ENCODE measurements around the gene RAP1GAP. TPM values are rescaled to one million over a fixed set of nuclear protein-coding genes. Genes with fewer than 3 reads are reported as not detected.
A peak's percentile ranks its signal among the peaks of the same experiment; 100 is the strongest.

The RAP1GAP gene
- total and polyA plus RNA-seq, 9 of the 15 experiments (the other 6 are each of a cell fraction or from before 2014, with no cell fraction given): 0.29 to 30.2 (median 19.2) TPM

DNA sequence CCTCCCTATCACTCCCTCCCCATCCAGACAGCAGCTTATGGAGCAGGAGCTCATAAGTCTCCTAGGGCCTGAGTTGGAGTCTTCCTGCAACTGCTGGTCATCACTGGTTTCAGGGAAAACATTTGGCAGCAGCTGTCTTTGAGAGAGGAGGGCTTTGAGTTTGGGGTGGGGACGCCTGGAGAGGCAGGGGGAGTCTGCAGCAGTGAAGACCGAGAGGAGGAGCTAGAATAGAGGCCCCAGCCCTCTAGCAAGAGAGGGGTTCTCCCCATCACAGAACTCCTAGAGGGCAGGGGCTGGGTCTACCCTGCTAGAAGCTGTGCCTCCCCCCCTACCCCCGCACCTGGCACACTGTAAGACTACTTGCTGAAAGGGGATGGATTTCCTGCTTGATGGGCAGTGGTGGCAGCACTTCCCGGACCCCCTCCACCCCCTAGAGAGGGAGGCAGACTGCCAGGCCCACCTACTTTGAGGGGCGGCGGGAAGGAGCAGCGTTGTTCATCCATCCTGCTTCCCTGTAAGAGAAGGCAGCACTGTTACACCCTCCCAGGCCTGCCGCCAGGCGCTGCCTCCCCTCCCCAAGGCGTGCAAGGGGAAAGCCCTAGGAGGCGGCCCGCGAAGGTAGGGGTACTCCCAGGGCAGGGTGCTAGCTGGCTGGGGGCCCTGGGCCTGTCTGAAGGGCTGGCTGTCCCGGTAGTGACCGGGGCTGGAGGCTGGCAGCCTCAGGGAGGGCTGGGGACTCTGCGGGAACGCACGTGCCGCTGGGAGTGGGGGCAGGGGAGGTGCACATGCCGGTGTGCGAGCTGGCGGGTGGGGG, 50.4 kb downstream of the RAP1GAP start (continued):
- TF ChIP-seq GTF2A2 (tag; IDR thresholded peaks at IDR 0.05) (no peak), KLF16 (IDR thresholded peaks at IDR 0.05) (no peak), CC2D1A (IDR thresholded peaks at IDR 0.05) (no peak), IRF2 (CRISPR knock-in tag; IDR thresholded peaks at IDR 0.05) (no peak), MAFK (IDR thresholded peaks at IDR 0.05; ENCODE audit: low read length) (no peak), ARNT (IDR thresholded peaks at IDR 0.05) (no peak), TEAD4 (IDR thresholded peaks at IDR 0.05; ENCODE audit: low read length) (peak; percentile 36; the same call in 1 of the 2 replicates), TEAD4 (CRISPR knock-in tag; IDR thresholded peaks at IDR 0.05; ENCODE audit: borderline replicate concordance) (no peak), CREM (IDR thresholded peaks at IDR 0.05; ENCODE audit: low read depth) (peak; percentile 50; the same call in 1 of the 2 replicates), ZNF766 (CRISPR knock-in tag; conservative IDR thresholded peaks at IDR 0.05) (no peak), CREB1 (IDR thresholded peaks at IDR 0.05) (0 out of 2 replicates have a peak, but pooled peaks have one; percentile 39), CREB1 (CRISPR knock-in tag; IDR thresholded peaks at IDR 0.05) (no peak), ESRRA (IDR thresholded peaks at IDR 0.05; ENCODE audit: borderline replicate concordance, low read depth) (no peak), LEF1 (IDR thresholded peaks at IDR 0.05) (peak; percentile 93), ZNF282 (CRISPR knock-in tag; IDR thresholded peaks at IDR 0.05) (no peak), ZNF274 (IDR thresholded peaks at IDR 0.05; ENCODE audit: borderline replicate concordance, low read depth, low read length) (no peak), BCOR (IDR thresholded peaks at IDR 0.05) (peak; percentile 80), CEBPB (tag; IDR thresholded peaks at IDR 0.05) (no peak), TOE1 (IDR thresholded peaks at IDR 0.05; ENCODE audit: borderline replicate concordance) (no peak; the same call in 1 of the 2 replicates), TOE1 (CRISPR knock-in tag; IDR thresholded peaks at IDR 0.05; ENCODE audit: borderline replicate concordance, low read depth) (no peak)
- TF ChIP-seq, protein P1, sequence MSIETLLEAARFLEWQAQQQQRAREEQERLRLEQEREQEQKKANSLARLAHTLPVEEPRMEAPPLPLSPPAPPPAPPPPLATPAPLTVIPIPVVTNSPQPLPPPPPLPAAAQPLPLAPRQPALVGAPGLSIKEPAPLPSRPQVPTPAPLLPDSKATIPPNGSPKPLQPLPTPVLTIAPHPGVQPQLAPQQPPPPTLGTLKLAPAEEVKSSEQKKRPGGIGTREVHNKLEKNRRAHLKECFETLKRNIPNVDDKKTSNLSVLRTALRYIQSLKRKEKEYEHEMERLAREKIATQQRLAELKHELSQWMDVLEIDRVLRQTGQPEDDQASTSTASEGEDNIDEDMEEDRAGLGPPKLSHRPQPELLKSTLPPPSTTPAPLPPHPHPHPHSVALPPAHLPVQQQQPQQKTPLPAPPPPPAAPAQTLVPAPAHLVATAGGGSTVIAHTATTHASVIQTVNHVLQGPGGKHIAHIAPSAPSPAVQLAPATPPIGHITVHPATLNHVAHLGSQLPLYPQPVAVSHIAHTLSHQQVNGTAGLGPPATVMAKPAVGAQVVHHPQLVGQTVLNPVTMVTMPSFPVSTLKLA (conservative IDR thresholded peaks at IDR 0.05): peak; percentile 92 to 94
- TF ChIP-seq, protein P2, sequence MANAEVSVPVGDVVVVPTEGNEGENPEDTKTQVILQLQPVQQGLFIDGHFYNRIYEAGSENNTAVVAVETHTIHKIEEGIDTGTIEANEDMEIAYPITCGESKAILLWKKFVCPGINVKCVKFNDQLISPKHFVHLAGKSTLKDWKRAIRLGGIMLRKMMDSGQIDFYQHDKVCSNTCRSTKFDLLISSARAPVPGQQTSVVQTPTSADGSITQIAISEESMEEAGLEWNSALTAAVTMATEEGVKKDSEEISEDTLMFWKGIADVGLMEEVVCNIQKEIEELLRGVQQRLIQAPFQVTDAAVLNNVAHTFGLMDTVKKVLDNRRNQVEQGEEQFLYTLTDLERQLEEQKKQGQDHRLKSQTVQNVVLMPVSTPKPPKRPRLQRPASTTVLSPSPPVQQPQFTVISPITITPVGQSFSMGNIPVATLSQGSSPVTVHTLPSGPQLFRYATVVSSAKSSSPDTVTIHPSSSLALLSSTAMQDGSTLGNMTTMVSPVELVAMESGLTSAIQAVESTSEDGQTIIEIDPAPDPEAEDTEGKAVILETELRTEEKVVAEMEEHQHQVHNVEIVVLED (CRISPR knock-in tag; IDR thresholded peaks at IDR 0.05): peak; percentile 31; the same call in 1 of the 2 replicates
- TF ChIP-seq, protein P3, sequence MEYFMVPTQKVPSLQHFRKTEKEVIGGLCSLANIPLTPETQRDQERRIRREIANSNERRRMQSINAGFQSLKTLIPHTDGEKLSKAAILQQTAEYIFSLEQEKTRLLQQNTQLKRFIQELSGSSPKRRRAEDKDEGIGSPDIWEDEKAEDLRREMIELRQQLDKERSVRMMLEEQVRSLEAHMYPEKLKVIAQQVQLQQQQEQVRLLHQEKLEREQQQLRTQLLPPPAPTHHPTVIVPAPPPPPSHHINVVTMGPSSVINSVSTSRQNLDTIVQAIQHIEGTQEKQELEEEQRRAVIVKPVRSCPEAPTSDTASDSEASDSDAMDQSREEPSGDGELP (CRISPR knock-in tag; IDR thresholded peaks at IDR 0.05; ENCODE audit: borderline replicate concordance): no peak; the same call in 1 of the 2 replicates
- TF ChIP-seq, protein P4, sequence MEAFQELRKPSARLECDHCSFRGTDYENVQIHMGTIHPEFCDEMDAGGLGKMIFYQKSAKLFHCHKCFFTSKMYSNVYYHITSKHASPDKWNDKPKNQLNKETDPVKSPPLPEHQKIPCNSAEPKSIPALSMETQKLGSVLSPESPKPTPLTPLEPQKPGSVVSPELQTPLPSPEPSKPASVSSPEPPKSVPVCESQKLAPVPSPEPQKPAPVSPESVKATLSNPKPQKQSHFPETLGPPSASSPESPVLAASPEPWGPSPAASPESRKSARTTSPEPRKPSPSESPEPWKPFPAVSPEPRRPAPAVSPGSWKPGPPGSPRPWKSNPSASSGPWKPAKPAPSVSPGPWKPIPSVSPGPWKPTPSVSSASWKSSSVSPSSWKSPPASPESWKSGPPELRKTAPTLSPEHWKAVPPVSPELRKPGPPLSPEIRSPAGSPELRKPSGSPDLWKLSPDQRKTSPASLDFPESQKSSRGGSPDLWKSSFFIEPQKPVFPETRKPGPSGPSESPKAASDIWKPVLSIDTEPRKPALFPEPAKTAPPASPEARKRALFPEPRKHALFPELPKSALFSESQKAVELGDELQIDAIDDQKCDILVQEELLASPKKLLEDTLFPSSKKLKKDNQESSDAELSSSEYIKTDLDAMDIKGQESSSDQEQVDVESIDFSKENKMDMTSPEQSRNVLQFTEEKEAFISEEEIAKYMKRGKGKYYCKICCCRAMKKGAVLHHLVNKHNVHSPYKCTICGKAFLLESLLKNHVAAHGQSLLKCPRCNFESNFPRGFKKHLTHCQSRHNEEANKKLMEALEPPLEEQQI (IDR thresholded peaks at IDR 0.05): no peak

All from K562 (cell line).